T-helper 9 cell (primary cell): Measurements from ENCODE around the gene AQP9.

Experiments used
- DNase-seq: peaks from one replicate; pipeline ENCODE4 v3.0.0-alpha.2; 2020

AQP9 gene

DNA sequence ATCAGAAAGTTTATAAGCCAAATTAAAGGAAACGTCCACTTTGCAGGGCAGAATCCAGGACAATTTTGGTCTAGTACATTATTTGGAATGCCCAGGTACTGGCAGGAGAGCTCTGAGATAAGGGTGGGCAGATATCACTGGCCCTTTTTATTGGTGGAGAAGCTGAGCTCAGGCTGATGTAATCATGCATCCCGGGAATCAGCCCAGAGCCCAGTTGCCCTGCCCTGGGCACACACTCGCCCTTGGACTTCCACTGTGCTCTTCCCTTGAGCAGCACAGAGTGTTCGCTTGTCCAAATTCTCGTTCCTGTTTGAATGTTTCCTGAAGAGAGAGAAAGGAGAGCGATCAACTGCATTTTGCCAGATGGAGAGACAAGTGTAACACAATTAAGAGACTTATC is 3.7 kb downstream of the AQP9 start:
- DNase-seq: no peak

GRCh38 chr15:58142827-58143461 is 4.8 kb downstream of the AQP9 start:
- no peak for DNase-seq

DNA sequence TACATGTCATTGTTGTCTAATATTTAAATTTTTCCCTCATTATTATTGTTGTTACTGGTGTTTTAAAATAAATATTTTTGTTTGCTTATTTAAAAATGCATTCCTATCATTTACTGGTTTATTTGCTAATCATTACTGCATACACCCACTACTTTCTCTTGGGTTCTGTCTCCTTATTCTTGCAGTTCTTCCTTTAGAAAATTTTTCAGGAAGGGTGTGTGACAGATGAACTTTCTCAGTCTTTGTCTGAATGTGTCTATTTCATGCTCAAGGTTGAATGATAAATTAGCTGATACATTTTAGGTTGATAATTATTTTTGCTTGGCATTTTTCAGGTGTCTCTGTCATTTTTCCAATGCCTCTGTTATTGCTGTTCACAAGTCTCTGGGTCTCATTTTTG is 7.4 kb downstream of the AQP9 start:
- DNase-seq: no peak

DNA sequence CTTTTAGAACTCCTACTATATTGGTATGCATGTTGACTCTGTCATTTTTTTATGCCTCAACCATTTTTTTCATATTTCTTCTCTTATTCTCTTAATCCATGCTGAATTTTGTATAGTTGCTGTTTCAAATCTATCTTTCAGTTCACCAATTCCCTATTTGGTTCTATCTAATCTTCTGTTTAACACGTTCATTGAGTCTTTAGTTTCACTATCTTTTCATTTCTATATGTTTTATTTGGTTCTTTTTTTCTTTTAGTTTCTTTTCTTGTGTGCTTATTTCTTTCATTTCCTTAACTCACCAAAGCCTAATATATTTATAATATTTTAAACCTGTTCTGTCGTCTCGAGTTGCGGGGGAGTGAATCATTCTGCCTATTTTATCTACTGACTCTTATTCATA is 8.0 kb downstream of the AQP9 start:
- DNase-seq: no peak

GRCh38 chr15:58146749-58147148 is 8.6 kb downstream of the AQP9 start:
- no peak for DNase-seq

DNA sequence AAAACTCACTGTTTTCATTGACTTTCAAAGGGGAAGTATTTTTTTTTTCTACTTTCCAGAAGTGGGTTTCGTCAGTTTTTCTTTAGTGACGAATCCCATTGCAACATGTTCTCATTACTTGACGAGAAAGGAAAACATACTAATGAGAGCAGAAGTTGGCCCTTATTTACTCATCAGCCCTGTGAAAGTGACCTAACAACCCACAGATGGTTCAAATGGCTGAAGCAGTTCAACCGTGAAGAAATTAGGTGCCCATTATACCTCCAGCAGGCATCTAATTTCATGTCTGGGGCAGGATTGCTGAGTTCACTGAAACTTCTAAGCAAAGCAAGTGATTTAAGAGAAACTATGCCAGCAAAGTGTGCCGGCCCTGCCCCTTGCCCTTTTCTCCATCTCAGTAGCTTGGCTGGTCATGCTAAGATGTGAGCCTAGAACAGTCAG is 9.0 kb downstream of the AQP9 start:
- DNase-seq: no peak

DNA sequence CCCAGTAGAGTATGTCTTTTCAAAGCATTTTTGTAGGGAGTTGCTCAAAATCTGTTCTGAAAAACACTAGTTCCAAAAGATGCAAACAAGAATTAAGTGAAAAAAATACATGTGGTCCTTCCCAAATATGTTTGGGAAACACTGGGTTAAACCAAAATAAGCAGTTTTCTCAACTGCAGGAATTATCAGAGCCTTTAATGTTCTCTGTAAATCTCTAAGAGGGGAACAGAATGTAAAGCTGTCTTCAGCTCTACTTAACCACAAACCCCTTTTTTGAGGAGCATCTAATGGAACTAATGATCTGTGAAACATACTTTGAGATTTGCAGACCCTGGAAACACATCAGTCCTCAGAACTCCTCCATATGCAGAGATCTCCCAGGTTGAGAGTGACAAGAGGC is 9.9 kb downstream of the AQP9 start:
- DNase-seq: no peak

DNA sequence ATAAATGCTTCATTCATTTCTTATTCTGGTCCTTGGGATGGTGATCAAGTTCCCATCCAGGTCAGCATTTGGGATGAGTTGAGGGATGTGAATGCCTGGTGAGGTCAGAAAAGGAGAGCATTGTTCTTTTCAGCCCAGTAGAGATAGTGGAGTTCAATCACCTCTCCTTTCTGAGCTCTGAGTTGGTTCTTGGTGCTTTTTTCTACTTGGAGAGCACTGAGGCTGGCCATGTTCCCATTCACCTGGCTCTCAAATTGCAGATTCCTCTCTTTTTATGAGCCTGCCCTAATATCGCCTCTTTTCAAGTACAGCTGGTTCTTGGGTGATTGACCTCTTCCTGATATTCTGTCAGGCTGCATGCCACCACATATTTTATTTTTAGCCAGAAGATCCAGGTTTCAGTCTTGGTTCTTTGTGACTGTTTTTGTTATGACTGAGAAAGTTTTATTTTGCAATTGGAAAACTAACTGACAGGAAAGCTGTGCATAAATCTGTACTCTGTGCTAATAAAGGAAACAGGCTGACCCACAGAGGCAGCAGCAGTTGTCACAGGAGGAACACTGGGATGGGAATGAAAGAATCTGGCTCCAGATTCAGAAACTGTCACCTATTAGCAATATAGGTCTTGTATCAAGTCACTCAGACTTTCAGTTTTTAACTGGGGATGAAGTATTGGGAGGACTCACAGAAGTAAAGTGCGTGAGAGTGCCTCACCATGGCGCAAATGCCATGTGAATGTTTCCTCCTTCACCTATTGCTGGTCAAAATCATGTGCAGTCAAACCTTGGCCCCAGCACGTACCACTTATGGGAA is 10.7 kb downstream of the AQP9 start:
- no peak for DNase-seq

DNA sequence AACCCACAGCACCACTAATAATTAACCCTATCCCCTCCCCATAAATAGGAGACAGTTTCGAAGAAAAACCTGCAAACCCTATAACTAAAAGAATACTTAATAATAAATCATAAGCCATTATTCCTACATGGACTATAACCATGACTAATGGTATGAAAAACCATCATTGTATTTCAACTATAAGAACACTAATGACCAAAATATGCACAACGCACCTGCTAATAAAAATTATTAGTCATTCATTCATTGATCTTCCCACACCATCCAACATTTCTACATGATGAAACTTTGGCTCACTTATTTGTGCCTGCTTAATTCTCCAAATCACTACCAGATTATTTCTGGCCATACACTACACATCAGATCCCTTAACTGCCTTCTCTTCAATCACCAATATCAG is 16.6 kb downstream of the AQP9 start:
- DNase-seq: no peak

GRCh38 chr15:58159827-58160386 is 21.7 kb downstream of the AQP9 start:
- no peak for DNase-seq

GRCh38 chr15:58161436-58161930 is 23.3 kb downstream of the AQP9 start:
- DNase-seq: no peak

GRCh38 chr15:58163985-58164384 is 25.8 kb downstream of the AQP9 start:
- DNase-seq: no peak

DNA sequence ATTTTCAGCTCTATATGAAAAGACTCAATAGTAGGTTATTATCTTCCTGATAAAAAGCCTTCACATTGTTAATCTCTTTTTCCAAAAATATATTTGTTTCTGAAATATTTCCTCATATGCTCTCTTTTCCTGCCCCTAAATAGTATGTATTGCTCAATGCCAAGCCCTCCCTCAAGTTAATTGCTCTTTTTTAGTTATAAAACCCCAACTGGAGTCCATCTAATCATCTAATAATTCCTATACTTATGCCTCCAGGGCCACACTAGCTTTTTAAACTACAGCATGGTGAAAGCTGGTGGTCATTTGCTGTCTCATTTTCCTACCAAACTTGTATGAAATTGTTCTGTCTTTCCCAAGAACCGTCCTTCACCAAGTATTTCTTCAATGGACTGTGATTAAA is 26.7 kb downstream of the AQP9 start:
- no peak for DNase-seq

GRCh38 chr15:58165661-58166060 is 27.5 kb downstream of the AQP9 start:
- DNase-seq: no peak

DNA sequence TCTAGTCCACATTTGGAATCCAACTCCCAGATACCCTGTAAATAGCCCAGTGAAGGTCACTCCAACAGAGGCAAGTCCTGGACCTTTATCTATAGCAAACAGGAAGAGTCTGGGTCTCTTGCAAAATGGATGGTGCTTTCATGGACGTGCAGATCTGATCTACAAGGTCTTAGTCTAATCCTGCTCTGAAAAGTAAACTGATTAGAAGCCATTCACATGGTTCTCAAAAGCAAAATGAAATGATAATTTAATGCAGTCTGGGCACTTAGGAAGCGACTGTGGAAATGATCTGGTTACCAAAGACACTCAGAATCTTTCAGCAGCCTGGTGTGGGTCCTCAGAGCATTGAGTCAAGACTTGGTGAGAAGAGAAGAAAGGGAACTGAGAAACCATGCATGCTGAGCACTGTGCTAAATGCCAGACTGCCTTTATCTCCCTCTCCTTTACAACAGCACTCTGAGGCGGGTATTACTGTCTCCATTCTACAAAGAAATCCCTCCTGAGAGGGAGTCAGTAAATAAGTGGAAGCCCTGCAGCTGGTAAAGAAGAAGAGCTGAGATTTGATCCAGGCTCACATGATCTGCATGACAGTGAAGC is 29.0 kb downstream of the AQP9 start:
- no peak for DNase-seq

DNA sequence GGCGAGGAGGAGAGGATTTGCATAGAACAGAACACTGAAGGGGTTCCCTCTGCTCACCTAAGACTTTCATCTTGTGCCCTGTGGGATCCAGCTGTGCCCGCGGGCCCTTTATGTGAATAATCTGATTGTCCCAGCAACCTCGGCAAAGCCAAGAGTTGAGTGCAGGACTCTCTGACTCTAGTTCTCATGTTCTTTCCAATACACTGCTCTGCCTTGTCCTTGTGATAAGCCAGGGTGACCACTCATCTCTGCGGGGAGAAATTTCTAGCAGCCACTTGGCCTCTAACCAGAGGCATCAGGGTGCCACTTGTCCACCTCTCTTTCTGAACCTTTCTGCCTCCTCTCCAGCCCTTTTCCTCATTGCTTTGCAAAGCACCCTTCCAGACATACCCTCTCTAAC is 31.8 kb downstream of the AQP9 start:
- DNase-seq: no peak

DNA sequence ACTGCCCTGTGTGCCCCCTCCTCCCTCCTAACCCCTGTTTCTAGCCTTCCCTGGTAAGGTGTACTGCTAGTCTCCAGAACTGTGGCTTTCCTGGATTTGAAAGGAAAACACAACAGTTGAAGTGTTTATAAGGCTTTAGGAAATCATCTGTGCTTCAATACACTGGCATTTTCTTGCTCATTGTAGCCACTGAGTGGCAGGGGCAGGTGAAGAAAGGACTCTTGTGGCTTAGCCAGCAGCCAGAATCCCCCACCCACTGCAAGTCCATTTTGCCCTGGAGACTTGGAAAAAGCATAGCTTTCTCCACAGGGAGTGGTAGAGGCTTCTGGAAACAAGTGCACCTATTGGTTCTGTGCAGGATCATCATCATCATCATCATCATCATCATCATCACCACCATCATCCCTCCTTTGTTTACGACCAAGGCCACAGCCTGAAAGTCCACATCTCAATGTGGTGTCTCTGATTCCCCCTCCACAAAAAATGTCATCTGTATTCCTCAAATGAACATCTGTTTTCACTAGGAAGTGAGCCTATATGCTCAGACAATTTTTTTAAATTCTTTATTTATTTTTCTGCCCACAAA is 33.4 kb downstream of the AQP9 start:
- no peak for DNase-seq

DNA sequence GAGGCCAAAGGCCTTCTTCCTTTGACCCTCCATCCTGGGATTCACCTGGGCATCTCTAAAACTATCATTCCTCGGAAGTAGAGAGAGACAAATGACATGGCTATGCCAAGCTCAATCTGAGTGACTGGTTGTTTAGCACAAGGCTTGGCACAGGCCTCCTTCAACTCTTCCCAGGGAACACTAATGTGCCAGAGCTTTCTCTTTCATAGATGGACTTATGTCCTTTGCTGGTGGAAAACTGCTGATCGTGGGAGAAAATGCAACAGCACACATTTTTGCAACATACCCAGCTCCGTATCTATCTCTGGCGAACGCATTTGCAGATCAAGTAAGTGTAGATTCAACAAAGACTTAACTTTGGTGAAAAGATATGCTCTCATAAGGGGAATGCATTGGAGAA is 36.5 kb downstream of the AQP9 start:
- no peak for DNase-seq

DNA sequence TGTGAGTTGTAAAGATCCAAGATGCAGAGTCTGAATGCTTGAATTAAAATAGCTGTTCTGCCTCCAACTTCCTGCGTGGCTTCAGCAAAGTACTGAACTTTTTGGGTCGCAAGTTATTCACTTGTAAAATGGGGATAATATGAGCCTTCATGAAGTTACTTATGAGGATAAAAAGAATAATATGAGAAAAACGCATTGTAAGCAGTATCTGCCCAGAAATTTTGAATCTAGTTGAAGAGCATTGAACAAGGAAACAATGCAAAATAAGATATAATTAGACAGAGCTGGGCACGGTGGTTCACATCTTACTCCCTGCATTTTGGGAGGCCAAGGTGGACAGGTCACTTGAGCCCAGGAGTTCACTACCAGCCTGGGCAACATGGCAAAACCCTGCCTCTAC is 37.8 kb downstream of the AQP9 start:
- no peak for DNase-seq

DNA sequence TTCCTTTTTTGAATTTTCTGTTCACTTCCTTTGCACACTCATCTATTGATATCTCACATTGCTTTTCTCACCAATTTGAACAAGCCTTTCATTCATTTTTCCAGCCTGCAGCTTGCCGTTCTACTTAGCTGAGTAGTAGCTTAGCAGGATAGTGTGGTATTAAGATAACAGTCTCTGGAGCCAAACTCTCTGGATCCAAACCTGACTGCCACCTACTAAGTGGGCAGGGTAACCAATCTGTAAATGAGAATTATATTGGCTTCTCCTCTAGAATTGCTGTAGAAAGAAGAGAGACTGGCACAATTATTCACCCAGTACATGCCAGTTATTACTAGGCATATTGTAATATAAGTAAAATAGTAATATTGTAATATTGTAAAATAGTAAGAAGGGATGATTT is 40.5 kb downstream of the AQP9 start:
- no peak for DNase-seq

- no peak for DNase-seq
These were observed 41.0 kb downstream of the AQP9 start for GRCh38 chr15:58179206-58179605.

- no peak for DNase-seq
These were observed 41.7 kb downstream of the AQP9 start for GRCh38 chr15:58179741-58180381.
